SHP77 treated with DMSO at 0.1 percent for 48 hours (cell line): ENCODE results near the gene PAAF1.
"Not testable (repeated sequence)": the region's sequence is repeated elsewhere in the genome, so short reads cannot be mapped to it uniquely, and the experiment has no call there.

Experiments
- DNase-seq: peaks from one replicate; lab custom pipeline; 2025; lab: John Stamatoyannopoulos, UW

Gene PAAF1

GRCh38 chr11:73876424-73877310 lies at the start of gene PAAF1, which contains the start of gene COA4:
TSS of gene PAAF1 (plus strand) at chr11:73876999. CDS start at chr11:73877022, 23 bp downstream.
TSS of gene COA4 (minus strand) at chr11:73876846. CDS start at chr11:73873378, 3,468 bp downstream.
- peak; percentile 99 for DNase-seq

GRCh38 chr11:73830261-73830660 lies 46.5 kb upstream of the PAAF1 start:
- no peak for DNase-seq

GRCh38 chr11:73833067-73833466 lies 43.7 kb upstream of the PAAF1 start:
- no peak for DNase-seq

GRCh38 chr11:73838443-73839122 lies 38.2 kb upstream of the PAAF1 start:
- DNase-seq = no peak

- DNase-seq = no peak
Observed at GRCh38 chr11:73839123-73839457, 37.7 kb upstream of the PAAF1 start.

- no peak for DNase-seq
Observed at GRCh38 chr11:73851046-73851764, 25.6 kb upstream of the PAAF1 start.

- DNase-seq = no peak
Observed at GRCh38 chr11:73852049-73852448, 24.8 kb upstream of the PAAF1 start.

GRCh38 chr11:73854680-73855079 lies 22.1 kb upstream of the PAAF1 start:
- no peak for DNase-seq

GRCh38 chr11:73856031-73856567 lies 20.7 kb upstream of the PAAF1 start:
- DNase-seq = no peak

GRCh38 chr11:73859671-73860070 lies 17.1 kb upstream of the PAAF1 start:
- DNase-seq = no peak

GRCh38 chr11:73860202-73860601 lies 16.6 kb upstream of the PAAF1 start:
- DNase-seq = no peak

GRCh38 chr11:73862986-73863385 lies 13.8 kb upstream of the PAAF1 start:
- no peak for DNase-seq

- DNase-seq = no peak
Observed at GRCh38 chr11:73866095-73866579, 10.7 kb upstream of the PAAF1 start.

- DNase-seq = no peak
Observed at GRCh38 chr11:73866586-73866996, 10.2 kb upstream of the PAAF1 start.

GRCh38 chr11:73869332-73869949 lies 7.4 kb upstream of the PAAF1 start:
- DNase-seq = no peak

- no peak for DNase-seq
Observed at GRCh38 chr11:73870261-73870660, 6.5 kb upstream of the PAAF1 start.

- DNase-seq = no peak
Observed at GRCh38 chr11:73872749-73873357, 3.9 kb upstream of the PAAF1 start.

- no peak for DNase-seq
Observed at GRCh38 chr11:73875380-73875779, 1.4 kb upstream of the PAAF1 start.

- DNase-seq = no peak
Observed at GRCh38 chr11:73875840-73876239, 959 bp upstream of the PAAF1 start.

GRCh38 chr11:73878771-73879170 lies 2.0 kb downstream of the PAAF1 start:
- DNase-seq = no peak

- not testable (repeated sequence) for DNase-seq
Observed at GRCh38 chr11:73880449-73880848, 3.6 kb downstream of the PAAF1 start.
